ENCODE measurements around the gene ATP2B2.

DNA sequence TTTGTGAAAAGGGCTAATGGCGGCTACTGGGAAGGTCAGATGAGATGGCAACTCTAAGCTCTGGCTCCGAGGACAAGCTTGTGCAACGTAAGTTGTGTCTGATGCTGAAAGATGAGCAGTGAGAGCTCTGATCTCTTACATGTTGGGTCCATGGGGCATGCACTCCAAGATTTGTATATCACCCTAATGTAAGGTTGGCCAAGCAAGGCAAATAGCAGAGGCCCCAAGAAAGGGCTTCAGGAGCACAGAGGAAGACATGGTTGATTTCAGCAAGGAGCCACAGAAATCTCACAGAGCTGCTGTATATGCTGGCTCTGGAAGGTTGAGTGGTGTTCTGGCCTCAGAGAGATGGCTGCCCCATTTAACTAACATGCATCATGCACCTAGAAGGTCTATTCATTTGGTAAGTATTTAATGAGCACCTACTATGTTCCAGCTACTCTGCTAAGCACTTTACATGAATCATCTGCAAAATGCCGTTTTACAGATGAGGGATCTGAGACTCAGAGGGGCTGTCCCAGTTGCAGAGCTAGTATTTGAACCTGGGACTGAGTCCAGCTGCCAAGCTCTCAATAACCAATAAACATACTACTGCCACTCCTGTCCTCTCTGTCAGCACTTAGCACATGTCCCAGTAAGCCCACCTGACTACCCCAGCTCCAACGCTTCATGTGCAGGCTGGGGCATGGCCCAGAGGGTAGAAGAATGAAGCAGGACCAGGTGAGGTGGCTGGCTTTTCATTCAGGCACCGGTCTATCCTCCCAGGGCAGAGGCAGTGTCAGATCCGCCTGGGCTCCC is 27.8 kb upstream of the ATP2B2 start:
- TF ChIP-seq POLR2A (IDR thresholded peaks at IDR 0.05), result no peak
- TF ChIP-seq, protein P1, sequence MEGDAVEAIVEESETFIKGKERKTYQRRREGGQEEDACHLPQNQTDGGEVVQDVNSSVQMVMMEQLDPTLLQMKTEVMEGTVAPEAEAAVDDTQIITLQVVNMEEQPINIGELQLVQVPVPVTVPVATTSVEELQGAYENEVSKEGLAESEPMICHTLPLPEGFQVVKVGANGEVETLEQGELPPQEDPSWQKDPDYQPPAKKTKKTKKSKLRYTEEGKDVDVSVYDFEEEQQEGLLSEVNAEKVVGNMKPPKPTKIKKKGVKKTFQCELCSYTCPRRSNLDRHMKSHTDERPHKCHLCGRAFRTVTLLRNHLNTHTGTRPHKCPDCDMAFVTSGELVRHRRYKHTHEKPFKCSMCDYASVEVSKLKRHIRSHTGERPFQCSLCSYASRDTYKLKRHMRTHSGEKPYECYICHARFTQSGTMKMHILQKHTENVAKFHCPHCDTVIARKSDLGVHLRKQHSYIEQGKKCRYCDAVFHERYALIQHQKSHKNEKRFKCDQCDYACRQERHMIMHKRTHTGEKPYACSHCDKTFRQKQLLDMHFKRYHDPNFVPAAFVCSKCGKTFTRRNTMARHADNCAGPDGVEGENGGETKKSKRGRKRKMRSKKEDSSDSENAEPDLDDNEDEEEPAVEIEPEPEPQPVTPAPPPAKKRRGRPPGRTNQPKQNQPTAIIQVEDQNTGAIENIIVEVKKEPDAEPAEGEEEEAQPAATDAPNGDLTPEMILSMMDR (IDR thresholded peaks at IDR 0.05), result no peak

Data from uterus (tissue), 2 donors.